Measurements from ENCODE around the gene DOCK1.

DOCK1 gene

DNA sequence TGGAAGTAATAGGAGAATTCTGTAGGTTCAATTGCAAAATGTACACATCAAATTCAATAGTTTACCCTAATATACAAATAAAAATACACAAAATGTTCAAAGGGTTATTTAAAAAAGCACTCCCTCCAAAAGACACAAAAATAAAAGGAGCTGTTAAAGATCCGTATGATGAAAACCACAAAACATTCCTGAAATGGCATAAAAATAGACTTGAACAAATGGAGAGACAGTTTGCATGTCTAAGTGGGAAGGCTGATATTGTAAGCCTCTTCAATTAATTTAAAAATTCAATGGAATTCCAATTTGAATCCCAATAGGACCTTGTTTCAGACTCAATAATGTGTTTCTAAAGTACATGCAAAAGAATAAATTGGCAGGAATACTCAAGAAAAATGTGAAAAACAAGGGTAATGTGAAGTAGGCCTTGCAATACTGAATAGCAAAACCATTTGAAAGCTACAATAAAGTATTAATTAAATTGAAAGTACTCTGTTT is 329.1 kb downstream of the DOCK1 start:
- intact Hi-C loops (cut with DNase I) = no loop called here
- DNase-seq = no peak

GRCh38 chr10:127236266-127236665 is 331.0 kb downstream of the DOCK1 start:
- intact Hi-C loops (cut with DNase I) = no loop called here
- no peak for DNase-seq

- intact Hi-C loops (cut with DNase I) = no loop called here
- no peak for DNase-seq
These were observed 337.7 kb downstream of the DOCK1 start for GRCh38 chr10:127242914-127243313.

DNA sequence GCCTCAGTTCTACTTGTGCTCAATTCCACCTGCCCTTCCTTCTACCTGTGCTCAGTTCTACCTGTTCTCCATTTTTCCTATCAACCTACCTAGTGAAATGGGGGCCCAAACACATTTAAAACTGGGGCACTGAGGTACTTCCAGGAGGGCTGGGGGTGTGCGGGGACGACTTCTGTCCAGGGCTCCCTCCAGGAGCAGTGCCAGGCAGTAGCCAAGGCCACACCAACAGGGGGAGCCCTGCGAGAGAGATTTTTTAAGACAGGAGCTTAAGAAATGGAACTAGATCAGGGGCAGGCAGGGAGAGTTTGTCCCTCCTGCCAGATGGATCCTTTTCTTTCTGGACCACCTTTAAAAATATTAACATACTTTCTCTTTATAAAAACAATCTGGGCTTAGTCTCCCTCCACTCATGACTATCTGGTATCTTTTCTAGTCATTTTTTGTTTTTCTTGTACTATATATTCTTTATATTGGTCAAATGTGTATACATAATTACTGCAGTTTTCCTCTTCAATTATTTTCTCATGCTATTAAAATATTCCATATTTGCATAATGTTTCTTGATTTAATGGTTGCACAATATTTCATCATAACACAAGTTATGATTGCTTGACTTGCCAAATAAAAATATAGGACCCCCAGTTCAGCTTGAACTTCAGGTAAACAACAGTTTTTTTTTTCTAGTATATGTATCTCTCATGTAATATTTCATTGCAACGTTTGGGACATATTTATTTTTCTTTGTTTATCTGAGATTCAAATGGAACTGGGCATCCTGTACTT is 338.5 kb downstream of the DOCK1 start:
- DNase-seq = peak in 3 of 10 donors; percentile 22 to 46 (median 44)
- intact Hi-C loops (cut with DNase I) = no loop called here

DNA sequence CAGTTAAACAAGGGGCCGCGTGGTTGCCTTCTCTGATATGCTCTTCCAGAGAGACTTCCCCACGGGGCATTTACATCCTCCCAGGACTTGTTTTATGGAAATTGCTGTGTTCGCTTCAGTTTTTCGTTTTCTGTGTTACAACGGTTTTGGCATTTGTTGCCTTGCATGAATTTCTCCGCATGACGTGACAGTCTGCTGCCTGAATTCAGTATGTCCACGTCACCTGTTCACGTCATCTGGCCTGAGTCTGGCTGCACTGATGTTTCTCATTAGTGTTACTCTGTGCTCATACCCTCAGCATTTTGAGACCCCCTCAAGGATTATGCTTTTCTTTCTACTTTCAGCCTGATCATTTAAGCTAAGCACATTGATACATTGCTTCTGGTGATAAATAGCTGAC is 340.2 kb downstream of the DOCK1 start:
- DNase-seq = no peak
- intact Hi-C loops (cut with DNase I) = no loop called here

GRCh38 chr10:127250031-127250430 is 344.8 kb downstream of the DOCK1 start:
- intact Hi-C loops (cut with DNase I) = no loop called here
- DNase-seq = no peak

DNA sequence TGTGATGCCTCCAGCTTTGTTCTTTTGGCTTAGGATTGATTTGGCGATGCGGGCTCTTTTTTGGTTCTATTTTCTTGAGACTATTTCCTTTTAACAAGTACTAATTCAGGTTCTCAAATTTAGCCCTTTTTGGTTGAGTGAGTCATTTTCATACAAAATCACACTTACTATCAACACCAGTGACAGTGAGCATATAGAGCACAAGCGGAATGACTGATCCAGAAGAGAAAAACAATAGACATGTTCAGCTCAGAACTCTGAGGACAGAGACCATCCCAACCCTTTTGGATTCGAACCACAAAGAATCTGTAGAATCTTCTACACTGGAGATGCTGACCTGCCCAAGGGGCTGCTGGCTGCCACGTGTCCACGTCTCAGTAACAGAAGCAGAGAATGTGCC is 347.6 kb downstream of the DOCK1 start:
- no peak for DNase-seq
- intact Hi-C loops (cut with DNase I) = no loop called here

- intact Hi-C loops (cut with DNase I) = no loop called here
- DNase-seq = no peak
These were observed 349.0 kb downstream of the DOCK1 start for GRCh38 chr10:127254276-127254675.

GRCh38 chr10:127257395-127257794 is 352.2 kb downstream of the DOCK1 start:
- no peak for DNase-seq
- intact Hi-C loops (cut with DNase I) = no loop called here

DNA sequence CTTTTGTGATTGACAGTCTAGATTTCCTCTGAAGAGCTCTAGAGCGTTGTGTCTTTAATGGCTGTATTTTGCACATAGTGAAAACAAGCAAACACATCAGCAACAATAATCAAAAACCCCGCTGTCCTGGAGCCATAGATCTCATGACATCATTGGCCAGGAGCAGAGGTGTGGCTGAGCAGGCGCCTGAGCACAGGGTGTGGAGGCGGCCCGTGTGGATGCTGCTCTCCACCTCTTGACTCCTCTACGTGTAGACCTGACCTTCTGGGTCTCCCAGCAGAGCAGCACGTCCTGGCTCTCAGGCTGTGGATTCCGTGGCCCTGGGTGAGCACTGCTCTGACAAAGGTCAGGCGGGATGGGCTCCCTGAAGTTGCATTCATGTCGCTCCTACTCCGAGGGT is 354.1 kb downstream of the DOCK1 start:
- no peak for DNase-seq
- intact Hi-C loops (cut with DNase I) = no loop called here

- intact Hi-C loops (cut with DNase I) = no loop called here
These were observed 357.4 kb downstream of the DOCK1 start for GRCh38 chr10:127262606-127263005.

DNA sequence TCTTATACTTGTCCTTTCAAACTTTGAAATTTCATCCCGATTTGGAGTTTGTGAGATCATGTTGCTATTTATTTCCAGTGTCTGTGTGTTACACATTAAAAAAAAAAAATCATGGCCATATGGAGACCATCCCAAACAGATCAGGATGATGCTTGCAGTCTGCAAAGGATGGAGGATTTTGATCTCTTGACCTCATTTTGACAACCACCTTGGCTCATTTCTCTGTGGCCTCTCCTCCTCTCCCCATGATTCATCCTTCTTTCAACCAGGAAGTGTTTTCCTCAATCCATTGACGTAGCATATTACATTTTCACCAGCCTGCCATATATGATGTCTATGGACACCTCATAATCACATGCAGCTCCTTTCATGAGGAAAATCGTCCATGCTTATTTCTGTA is 360.1 kb downstream of the DOCK1 start:
- intact Hi-C loops (cut with DNase I) = no loop called here
- DNase-seq = no peak

More at GRCh38 chr10:127262606-127263005, 357.4 kb downstream of the DOCK1 start:
- peak in 1 of 10 donors; percentile 20 for DNase-seq

GRCh38 chr10:127266431-127266830 is 361.2 kb downstream of the DOCK1 start:
- no peak for DNase-seq
- intact Hi-C loops (cut with DNase I) = no loop called here

DNA sequence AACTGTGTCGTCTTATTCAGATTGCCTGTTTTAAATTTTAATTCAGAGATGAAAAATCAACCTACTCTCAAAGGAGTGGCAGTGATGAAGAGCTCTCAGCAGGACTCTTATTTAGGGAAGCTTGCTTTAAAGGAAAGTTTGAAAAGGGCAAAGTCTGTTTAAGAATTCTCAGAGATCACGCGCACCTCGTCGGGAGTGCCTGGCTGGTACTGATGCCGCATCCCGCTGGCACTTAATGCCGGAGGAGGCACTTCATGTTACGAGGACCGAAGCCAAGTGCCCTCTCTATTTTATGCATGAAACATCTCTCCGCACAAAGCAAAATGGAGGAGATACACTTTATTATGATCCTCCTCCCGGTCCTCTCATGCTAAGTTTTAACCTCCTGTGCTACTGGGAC is 362.2 kb downstream of the DOCK1 start:
- intact Hi-C loops (cut with DNase I) = no loop called here
- DNase-seq = no peak

GRCh38 chr10:127272076-127272475 is 366.8 kb downstream of the DOCK1 start:
- no peak for DNase-seq
- intact Hi-C loops (cut with DNase I) = no loop called here

- DNase-seq = no peak
- intact Hi-C loops (cut with DNase I) = no loop called here
These were observed 370.0 kb downstream of the DOCK1 start for GRCh38 chr10:127275272-127275671.

- intact Hi-C loops (cut with DNase I) = no loop called here
- DNase-seq = no peak
These were observed 370.7 kb downstream of the DOCK1 start for GRCh38 chr10:127275793-127276450.

DNA sequence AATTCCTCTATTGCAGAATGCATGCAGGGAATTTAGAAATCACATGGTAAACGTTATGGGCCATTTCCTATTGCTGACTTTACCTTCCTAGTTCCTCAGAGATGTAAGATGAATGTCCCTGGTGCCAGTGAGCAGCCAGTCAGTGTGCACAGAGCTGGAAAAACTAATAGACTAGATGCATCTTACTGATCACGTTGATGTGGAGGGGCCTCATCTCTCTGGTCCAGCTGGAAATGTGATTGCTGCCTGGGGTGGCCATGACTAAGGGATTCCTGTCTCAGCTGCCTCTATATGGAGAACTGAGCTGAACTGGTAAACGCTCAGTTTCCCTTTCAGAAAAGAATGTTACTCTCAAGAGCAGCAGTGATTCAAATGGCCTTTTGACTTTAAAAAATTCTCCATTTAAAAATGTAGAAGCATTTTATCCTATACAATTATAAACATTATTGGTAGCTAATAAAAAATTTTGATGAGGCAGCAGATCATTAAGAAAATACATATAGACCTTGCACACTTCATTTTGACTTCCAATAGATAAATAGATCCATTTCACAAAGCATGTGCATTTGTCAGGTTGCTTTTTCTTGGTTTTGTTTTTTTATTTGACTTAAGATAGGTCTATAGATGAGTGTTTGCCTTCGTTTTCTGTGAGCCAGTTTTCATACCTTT is 371.7 kb downstream of the DOCK1 start:
- intact Hi-C loops (cut with DNase I) = no loop called here

GRCh38 chr10:127278001-127278400 is 372.8 kb downstream of the DOCK1 start:
- no peak for DNase-seq
- intact Hi-C loops (cut with DNase I) = no loop called here

More for the DNA sequence above, 371.7 kb downstream of the DOCK1 start:
- no peak for DNase-seq

DNA sequence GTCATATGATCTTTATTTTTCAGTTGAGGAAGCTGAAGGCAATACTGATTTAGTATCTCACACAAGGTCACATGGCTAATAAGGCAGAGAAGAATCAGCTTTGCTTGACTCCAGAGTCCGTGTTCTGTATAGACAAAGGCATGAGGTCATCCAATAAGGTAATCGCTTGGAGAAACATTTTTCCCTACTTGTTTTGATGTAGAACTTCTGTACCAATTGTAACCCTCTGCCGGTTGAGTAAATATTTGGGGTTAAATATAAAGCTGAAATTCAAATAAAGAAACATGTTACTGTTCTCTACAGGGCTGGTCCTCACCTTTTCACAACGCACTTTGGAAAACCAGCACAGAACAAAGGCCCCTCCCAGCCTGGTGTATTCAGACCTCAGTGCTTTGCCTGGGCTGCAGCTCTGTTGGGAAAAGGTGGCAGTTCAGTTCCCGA is 374.1 kb downstream of the DOCK1 start:
- intact Hi-C loops (cut with DNase I) = no loop called here

DNA sequence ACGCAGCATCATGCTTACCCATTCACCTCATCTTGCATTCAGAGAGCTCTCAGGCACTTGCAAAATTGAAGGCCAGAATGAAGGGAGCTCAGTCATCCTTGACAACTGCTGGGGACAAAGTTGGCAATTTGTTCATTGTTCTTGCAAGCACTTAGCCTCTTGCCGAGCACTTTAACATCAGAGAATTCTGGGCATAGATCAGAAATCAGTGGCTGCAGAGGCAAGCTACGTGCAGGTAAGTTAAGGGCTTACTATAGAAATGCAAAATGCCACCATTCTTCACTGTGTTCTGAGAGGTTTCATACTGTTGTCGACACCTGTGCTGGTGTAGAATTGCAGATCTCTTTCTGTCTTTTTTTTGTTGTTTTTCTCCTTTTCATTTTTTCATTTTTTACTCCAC is 375.2 kb downstream of the DOCK1 start:
- intact Hi-C loops (cut with DNase I) = no loop called here
- no peak for DNase-seq

More for the DNA sequence above, 374.1 kb downstream of the DOCK1 start:
- DNase-seq = no peak

Measured in posterior cingulate gyrus (tissue), 11 donors.